Fibroblast of lung (primary cell): ENCODE results near the gene ARHGAP28.

ENCODE experiments used
- CTCF ChIP-seq, 2 donors: IDR thresholded peaks in 1 of 2; conservative IDR thresholded peaks in 1 of 2; 1 replicate in 1 of 2; 2 replicates in 1 of 2; pipeline ENCODE4 v1.5.1; 2011 to 2012; ENCODE audit warnings: low read length in 2 of 2, control low read depth in 1 of 2, inconsistent platforms in 1 of 2, low read depth in 1 of 2, mild to moderate bottlenecking in 1 of 2
- EZH2 ChIP-seq: IDR thresholded peaks from 2 replicates; pipeline ENCODE4 v1.5.1; 2012; ENCODE audit warnings: low read length, control low read depth, mild to moderate bottlenecking; ENCODE audit errors: missing control alignments

GRCh38 chr18:6811816-6812215 lies 82.3 kb downstream of the ARHGAP28 start:
- no peak for TF ChIP-seq EZH2
- TF ChIP-seq CTCF (conservative IDR thresholded peaks at IDR 0.05 in 1 of 2, IDR thresholded peaks at IDR 0.05 in 1 of 2; ENCODE audit: low read depth in 1 of 2, low read length in 2 of 2), result no peak
